HG03280 (cell line): ENCODE measurements around the gene SLC6A7.
A peak's percentile ranks its signal among the peaks of the same experiment; 100 is the strongest.

Experiments
- ATAC-seq: cut with Tn5 transposase; IDR thresholded peaks from one replicate; pipeline ENCODE4 v1.9.1; 2021; ENCODE audit warnings: mild to moderate bottlenecking, moderate library complexity; ENCODE audit not compliant: unreplicated experiment

The SLC6A7 gene

DNA sequence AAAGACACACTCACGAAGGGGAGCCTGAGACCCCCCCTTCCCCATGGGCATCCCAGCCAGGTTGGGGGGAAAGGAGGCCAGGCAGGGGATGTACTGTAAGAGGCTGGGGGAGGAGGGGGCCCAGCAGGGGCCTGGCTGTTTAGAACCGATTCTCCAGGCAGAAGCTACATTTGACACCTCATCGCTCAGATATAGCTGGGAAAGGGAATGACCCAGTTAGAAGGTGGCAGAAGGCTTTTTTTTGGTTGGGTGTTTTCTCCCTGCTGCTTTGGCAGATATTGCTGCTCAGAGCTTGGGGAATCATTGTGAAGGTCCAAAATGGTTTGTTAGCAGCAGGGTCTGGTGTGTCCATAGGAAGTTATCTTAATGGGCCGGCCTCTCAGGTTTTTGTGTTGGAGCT is 17.3 kb upstream of the SLC6A7 start:
- no peak for ATAC-seq

DNA sequence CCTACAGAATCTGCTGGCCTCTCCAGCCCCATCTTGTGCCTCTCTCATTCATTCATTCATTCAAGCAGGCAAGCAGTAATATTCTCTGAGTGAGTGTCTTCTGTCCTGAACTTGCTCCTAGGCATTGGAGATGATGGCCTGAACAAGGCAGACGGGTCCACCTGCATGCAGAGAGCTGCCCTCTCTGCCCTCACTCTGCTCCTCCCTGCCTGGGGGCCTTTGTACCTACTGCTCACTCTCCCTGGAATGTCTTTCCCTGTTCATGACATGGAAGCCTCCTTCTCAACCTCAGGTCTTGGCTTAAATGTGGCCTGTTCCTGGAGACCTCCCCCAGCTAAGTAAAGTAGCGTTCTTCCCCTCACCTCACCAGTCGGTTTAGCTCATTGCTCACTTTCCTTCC is 16.7 kb upstream of the SLC6A7 start:
- ATAC-seq: no peak

DNA sequence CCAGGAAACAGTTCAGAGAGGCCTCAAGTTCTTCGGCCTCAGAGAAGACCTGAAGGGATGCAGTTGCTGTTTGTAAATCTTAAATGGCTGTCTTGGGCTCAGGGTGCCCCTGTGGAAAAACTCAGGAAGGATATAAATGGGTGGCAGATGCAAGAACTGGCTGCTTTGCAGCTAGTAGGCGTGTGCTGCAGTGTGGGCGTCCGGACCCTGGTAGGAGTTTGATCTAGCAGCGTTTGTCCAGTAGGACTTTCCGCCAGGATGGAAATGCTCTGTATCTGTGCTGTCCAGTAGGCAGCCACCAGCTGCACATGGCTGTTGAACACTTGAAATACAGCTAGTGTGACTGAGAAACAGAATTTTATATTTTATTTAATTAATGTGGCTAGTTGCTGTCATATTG is 15.6 kb upstream of the SLC6A7 start:
- no peak for ATAC-seq

DNA sequence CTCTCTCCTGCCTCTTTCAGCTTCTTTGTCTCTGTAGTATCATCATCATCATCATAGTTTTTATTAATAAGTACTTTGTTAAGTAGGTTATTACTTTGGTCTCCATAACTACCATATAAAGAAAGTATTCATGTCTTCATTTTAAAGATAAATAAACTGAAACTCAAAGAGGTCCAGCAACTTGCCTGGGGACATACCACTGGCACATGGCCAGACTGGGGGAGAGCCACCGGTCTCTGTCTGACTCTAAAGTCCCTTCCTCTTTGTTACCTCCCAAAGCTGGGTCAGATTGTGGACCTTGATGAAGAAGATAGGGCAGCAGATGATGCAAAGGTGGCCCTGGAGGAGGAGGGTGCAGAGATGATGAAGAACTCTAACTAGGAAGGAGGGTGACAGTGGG is 14.8 kb upstream of the SLC6A7 start:
- no peak for ATAC-seq

DNA sequence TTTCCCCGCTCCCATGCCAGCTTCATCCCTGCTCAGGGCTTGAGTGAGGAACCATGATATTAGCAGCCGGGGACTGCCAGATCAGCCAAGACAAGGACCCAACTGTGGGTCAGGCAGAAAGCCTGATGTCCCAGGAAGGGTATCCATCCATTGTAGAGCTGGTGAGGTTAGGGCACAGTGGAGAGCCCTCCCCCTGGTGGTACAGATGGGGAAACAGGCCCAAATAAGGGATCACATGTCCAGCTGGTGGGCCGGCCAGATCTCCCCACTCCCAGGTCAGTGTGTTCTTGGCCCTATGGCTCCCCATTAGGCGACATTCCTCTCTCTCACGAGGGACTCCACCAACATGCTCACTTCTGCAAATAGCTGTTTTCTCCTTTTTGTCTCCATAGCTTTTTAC is 14.3 kb upstream of the SLC6A7 start:
- peak; percentile 46 for ATAC-seq

DNA sequence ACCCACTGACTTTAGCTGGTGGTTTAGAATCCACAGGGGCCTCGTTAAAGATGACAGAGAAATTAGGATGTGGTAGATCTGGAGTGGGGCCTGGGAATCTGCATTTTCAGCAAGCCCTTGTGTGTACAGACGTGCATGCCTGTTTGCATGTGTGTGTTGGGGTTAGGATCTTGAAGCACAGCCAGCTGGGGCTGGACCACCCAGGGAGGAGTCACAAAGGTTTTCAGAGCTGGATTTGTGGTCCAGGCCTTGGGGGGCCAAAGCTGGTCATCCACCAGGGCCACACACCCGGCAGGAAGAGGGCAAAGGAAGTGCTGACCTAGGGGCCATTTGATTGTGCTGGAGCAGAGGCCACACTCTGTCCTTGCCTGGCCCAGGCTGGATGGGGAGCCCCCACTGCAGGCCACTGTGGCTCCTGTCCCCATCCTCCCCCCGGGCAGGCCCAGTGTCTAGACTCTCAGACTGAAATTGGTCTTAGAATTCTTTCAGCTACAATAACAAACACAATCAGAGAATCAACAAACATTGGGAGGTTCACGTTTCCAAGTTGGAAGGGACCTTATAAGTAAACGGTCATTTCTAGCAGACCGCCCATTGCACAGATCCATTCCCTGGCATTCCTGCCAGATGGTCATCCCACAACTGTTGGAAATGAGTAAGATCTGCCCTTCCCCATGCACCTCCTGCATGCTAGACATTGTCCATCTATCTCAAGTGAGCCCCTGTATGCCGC is 13.0 kb upstream of the SLC6A7 start:
- ATAC-seq: no peak

DNA sequence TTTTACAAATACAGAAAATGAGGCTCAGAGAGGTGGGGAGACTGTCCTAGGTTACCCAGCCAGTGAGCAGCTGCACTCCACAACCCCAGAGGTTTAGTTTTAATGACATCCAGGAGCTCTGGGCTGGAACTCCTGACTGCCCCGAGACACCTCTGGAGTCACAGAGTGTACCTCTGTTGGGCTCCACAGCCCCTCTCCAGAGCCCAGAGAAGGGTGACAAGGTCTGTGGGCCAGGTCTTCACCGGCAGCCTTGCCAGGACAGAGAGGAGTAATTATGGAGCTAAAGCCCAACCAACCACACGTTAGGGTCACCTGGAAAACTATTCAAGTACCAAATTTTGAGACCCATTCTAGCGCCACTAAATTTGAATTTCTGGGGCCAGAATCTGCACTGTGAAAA is 12.1 kb upstream of the SLC6A7 start:
- no peak for ATAC-seq

DNA sequence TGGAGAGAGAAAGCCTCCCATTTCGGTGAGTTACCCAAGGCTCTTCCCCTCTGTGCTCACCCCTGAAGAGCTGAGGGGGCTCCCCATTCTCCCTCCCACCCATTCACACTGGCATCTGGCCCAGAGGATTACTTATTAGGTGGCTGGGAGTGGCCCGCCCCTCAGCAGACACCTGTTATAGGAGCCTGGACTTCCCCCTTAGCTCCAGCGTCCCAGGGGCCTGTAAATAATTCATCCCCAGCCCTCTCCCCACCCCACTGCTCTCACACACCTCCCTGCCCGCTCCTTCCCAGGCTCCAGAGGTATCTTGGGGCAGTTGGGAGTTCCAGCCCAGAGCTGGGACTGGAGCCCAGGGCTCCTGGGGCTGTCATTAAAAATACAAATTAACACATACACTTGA is 11.6 kb upstream of the SLC6A7 start:
- no peak for ATAC-seq

DNA sequence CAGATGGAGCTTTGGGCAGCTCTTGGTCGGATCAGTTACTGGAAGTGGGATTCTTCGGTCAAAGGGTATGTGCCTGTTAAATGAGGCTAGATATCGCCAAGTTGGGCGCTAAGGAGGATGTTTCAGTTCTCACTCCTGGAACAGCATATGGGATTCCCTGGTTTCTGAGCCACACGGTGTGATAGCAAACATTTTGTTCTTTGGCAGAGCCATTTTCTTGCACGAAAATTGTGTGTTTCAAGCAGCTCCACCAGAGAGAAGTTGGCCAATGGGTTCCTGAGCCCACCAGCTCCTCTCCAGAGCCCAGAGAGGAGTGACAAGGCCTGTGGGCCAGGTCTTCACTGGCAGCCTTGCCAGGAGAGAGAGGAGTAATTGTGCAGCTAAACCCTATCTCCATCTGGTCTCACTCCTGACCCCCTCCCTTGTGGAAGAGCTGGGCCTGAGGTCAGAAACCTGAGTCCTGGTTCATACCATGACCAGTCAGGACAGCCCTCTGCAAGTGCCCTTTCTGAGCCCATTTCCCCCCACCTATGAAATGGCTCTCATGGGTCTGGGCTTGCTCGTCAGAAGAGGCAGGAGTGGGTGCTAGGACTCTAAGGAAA is 10.7 kb upstream of the SLC6A7 start:
- no peak for ATAC-seq

DNA sequence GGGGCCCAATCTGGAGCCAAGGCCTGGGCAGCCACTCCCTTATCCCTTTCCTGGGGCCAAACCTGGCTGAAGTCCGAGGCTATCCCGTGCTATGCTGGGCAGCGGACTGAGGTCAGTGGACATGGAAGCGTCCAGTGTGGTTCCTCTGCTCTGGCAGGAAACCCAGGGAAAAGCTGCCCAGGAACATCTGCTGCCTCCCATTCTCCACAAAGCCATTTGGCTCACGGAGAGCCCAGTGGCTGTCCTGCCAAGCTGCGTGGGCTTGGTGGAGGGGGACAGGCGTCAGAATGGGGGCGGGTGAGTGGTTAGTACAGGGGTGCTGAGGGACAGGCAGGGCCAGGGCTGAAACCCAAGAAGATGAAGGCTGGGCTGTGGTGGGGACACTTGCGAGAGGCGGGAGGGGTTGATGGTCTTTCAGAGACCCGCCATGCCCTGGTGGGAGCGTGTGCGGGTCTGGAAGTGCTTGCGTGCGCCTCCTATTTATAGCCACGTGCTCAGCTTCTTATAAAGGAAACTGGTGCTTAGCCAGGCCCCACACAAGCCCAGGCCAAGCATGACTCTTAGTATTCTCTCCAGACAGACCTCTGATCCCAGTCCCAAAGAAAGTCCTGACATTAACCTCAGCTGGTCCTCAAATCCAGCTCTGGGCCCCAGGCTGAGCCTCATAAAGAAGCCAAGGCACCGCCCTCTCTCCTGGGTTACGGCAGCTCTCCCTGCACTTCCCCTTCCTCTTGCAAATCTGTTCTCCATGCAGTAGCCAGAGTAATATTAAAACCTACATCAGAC is 9.4 kb upstream of the SLC6A7 start:
- no peak for ATAC-seq

DNA sequence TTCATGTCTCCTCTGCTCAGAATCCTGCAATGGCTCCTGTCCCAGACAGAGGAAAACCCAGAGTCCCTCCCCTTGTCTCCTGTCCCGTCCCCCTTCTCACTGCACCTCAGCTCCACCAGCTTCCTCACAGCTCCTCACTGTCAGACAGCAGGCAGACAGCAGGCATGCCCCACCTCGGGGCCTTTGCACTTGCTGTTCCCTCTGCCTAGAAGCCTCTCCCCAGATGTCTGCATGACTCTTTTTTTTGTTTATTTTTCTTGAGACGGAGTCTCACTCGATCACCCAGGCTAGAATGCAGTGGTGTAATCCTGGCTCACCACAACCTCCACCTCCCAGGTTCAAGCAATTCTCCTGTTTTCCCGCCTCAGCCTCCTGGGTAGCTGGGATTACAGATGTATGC is 8.8 kb upstream of the SLC6A7 start:
- no peak for ATAC-seq

DNA sequence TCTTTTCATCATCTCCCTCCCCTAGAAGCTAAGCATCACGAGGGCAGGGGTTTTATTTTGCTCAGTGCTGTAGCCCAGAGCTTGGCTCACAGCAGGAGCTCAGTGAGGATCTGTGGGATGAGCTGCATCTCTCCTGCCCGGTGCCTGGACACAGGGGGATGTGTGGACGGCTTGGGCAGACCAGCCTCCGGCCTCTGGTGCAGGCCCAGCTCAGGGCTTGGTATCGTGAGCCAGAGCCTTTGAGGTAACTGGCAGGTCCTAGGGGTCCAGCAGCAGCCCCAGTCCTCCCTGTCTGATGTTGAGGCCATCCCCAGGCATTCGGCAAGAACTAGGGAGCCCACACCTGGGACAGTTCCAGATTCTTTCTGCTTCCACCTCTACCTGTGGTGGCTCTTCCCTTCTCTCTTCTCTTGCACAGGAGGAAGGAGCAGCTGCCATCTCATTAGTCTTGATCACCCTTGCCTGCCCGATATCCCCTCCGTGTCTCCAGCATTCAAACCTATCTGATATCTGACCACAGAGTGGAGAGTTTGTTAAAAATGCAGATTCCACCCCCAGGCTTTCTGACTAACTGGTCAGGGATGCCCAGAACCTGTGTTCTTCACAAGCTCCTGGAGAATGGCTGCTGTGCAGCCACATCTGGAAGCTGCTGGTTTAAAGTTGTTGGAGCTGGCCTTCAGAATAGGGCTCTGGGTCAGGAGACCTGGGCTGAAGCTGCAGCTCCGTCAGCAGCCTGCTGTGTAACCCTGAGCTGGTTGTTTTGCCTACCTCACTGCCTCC is 7.9 kb upstream of the SLC6A7 start:
- ATAC-seq: no peak

DNA sequence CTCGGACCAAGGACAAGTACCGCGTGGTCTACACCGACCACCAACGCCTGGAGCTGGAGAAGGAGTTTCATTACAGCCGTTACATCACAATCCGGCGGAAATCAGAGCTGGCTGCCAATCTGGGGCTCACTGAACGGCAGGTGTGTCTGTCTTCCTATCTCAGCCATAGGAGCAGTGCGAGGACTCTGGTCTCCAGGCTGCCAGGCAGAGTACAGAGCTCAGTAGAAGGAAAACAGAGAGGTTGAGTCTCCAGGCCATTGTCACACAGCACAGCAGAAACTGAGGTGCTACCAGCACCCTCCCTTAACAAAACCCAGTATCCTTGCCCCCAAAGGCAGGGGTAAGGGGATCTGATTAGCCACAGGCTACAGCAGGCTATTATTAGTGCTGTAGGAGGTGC is 7.1 kb upstream of the SLC6A7 start:
- ATAC-seq: no peak

DNA sequence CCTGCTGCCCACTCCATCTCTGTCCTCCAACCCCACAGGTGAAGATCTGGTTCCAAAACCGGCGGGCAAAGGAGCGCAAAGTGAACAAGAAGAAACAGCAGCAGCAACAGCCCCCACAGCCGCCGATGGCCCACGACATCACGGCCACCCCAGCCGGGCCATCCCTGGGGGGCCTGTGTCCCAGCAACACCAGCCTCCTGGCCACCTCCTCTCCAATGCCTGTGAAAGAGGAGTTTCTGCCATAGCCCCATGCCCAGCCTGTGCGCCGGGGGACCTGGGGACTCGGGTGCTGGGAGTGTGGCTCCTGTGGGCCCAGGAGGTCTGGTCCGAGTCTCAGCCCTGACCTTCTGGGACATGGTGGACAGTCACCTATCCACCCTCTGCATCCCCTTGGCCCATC is 6.4 kb upstream of the SLC6A7 start:
- ATAC-seq: no peak

DNA sequence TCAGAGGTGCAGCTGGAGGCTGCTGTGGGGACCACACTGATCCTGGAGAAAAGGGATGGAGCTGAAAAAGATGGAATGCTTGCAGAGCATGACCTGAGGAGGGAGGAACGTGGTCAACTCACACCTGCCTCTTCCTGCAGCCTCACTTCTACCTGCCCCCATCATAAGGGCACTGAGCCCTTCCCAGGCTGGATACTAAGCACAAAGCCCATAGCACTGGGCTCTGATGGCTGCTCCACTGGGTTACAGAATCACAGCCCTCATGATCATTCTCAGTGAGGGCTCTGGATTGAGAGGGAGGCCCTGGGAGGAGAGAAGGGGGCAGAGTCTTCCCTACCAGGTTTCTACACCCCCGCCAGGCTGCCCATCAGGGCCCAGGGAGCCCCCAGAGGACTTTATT is 5.9 kb upstream of the SLC6A7 start:
- no peak for ATAC-seq

DNA sequence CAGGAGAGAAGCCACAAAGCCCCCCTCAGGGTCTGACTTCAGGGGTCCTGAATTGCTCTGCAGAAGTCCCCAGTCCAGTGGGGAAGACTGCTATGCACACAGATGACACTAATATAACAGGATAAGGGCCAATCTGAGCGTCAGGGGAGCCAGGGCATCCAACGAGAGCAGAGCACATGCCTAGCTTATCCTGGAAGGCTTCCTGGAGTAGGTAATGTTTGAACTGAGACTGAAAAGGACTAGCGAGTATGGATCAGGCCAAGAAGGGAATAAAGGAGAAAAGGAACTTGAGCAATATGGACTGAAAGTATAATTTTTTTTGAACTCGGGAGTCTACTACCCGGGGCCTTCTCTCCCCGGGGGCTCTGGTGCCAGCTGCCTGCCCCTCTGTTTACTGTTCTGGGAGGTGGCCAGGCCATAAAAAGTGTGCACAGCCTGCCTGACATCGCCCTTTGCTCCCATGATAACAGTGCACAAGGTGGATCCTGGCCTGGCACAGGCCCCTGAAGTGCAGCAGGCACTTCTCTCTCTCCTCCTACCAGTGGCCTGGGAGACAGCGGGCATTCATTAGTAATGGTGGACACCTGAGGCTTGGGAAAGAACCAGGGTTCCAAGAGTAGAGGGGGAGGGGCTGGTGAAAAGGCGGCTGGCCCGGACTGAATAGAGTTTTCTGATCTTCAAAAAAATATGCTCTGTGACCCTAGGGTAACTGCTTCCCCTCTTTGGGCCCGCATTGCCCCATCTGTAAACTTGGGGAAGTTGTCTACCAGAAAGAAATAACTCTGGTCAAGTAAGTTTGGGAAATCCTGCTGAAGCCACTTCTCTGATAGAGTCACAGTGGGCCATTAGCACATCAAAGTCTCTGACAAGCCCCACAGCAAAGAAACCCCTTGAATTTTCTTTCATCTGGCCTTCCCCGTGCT is 4.6 kb upstream of the SLC6A7 start:
- ATAC-seq: no peak

DNA sequence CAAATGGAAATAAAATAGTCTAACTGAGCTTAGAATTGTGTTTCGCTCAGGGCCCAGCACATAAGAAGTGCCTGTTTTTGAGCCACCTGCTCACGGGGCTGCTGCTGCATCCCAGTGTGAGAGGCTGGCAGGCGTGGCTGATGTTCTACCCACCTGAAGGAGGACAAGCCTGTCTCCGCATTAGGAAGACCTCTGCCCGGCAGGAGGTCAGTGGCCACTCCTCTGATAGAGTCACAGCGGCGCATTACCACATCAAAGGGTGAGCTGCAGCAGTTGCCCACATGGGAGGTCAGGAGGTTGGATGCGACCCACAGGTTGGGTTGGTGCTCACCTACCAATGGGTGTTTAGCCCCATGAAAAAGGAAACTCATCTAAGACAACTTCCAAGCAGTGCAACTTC is 3.7 kb upstream of the SLC6A7 start:
- ATAC-seq: no peak

DNA sequence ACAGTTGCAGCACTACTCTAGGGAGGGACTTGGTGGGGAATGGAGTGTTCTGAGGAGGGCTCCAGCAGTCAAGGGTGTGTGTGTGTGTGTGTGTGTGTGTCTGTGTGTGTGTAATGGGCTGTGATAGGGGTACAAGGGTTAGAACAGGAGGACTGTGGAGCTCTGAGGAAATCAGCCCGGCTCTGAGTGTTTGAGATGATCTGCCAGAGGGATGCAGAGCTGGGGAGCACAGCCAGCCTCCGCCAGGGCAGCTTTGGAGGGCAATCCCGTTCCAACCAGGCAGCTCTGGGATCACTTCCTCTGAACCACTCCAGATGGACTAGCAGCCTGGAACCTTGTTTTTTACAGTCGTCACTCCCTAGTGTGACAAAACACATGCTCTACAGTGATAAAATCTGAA is 3.0 kb upstream of the SLC6A7 start:
- no peak for ATAC-seq

DNA sequence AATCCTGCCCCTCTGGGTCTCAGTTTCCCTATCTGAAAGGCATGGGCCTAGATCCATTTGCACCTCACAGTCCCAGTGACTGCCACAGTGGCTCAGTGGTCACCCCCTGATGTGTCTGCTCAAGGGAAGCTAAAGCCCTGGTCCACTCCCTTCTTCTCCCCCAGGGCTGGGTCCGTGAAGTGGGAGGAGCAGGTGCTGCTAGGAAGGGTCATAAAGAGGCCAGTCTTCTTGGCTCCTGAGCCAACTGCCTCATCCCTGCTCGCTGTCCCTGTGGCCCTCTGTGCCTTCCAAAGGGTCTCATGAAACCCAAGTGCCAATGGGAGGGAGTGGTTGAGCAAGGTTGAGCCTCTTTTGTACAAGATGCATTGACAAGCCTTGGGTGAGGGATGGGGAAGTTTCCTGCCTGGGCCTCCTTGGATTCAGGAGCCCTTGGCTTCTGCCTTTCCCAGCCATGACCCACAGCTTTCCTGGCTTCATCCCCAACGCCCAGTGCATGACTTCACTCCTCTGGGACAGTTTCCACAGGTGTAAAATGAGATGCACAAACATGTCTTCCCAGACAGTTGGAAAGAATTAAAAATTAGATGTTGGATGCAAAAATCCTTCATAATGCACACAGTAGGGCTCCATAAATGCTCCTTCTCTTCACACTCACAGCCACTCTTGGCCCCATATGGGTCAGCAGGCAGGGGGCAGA is 1.6 kb upstream of the SLC6A7 start:
- ATAC-seq: no peak

DNA sequence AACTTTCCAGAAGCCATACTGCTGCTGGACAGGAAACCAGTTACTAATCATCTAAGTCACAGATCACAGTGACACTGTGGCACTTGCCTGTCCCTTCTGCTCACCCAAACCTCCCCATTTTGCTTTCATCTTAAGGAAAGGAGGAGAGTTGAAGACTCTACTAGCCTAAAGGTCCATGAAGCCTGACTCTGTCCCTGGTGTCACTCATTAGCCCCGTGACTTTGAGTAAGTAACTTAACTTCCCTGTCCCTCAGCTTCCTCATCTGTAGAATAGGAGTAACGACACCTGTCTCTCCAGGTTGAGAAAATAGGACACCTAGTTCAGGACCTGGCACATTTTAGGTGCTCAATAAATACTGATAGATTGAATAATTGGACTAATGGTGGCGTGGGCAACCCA is 536 bp upstream of the SLC6A7 start:
- no peak for ATAC-seq
